ENCODE results near the gene TMEM239.
"Not testable (repeated sequence)": the region's sequence is repeated elsewhere in the genome, so short reads cannot be mapped to it uniquely, and the experiment has no call there.

Gene TMEM239

DNA sequence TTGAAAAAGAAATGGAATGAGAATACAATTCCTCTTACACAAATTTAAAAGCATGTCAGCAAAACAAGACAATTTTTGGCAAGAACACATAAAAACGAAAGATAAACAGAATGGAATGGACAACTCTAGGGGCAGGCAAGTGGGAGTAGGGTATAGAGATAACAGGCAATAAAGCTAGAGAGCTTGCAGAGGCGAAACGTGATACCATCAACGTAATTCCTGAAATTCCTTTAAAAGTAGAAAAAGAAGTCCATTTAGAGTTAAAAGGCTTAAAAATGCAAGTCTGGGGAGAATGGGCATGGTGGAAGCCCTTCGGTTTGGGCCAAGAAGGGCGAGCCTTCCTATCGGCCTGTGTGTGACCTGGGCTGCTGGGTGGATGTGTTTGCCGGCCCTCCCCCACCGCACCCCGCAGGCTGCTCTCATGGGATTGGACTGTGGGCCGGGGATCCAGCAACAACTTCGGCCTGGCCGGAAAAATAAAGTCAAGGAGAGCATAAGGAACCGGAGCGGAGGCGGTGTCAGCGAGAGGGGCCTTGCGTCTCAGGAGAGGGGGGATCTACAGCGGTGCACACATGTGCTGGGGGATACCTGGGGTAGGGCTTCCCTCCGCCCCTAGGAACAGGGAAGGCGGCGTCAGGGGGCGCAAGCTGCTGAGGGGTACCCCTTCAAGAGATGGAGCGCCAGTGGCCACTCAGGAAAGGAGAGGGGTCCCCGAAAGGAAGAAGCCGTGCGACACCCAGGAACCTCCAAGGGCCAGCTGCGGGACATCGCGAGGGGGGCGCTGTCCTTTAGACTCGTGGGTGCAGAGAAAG lies 4.1 kb downstream of the TMEM239 start:
- H3K9me3 ChIP-seq (ENCODE audit: control insufficient read depth in 1 of 2, low read length in 2 of 2): no peaks in the 10 kb centered on the region
- no peak overlapping the region for H3K4me3 ChIP-seq (ENCODE audit: low read depth in 1 of 2, low read length in 2 of 2)
- H3K9ac ChIP-seq (ENCODE audit: low read depth in 1 of 2, low read length in 2 of 2): no peak overlapping the region
- peaks cover 11 to 20% of the 10 kb centered on the region in 2 donors for H3K27me3 ChIP-seq (ENCODE audit: control insufficient read depth in 1 of 2, insufficient read depth in 2 of 2, low read length in 2 of 2)
- H3K27ac ChIP-seq (ENCODE audit: low read depth, low read length): no peak overlapping the region
- H3K36me3 ChIP-seq (ENCODE audit: control insufficient read depth in 1 of 2, insufficient read depth in 2 of 2, low read length in 2 of 2): no peaks in the 10 kb centered on the region
- no peaks in the 10 kb centered on the region for H3K4me1 ChIP-seq (ENCODE audit: control insufficient read depth in 1 of 2, insufficient read depth in 2 of 2, low read length in 2 of 2)

DNA sequence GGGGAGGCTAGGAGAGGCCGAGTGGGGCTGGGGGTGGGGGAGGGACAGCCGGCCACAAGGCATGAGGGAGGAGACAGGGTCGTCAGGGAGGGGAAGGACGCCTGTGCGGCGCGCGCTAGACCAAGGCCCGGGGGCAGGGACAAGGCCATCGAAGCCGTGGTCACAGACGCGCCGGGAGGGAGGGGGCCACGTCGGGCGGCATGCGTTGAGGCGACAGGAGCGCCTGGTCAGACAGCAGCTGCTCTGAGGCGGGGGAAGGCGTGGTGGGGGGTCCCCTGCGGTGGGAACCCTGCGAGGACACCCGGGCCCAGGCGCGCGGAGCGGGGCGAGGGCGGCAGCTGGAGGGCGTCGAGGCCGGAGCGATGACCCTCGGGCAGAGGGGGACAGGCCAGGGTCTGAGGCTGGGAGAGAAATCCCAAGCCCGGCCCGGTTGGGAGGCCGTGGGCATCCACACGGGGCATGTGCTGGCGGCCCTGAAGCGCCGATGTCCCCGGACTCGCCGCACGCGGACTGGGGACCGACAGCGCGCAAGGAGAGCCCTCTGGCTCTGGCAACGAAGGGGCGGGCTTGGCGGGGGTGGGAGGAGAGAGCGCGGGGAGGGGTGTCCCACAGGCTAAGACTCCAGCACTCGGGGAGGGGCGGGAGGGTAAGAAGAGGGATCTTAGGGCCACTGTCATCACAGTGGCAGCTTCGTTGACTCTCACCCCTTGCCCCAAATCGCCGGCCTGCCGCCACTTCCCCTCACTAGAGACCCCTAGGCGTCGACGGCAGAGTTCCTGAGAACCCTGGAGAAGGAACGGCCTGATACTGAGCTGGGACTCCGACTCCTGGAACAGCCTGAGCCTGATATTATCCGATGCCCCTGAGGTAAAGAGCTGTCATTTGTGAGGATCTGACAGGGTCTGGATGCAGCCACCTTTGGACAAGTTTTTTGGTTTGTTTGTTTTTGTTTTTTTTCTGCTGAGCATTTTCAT lies 5.0 kb downstream of the TMEM239 start:
- no peak overlapping the region for H3K9ac ChIP-seq (ENCODE audit: low read depth in 1 of 2, low read length in 2 of 2)
- no peaks in the 10 kb centered on the region for H3K4me1 ChIP-seq (ENCODE audit: control insufficient read depth in 1 of 2, insufficient read depth in 2 of 2, low read length in 2 of 2)
- no peaks in the 10 kb centered on the region for H3K9me3 ChIP-seq (ENCODE audit: control insufficient read depth in 1 of 2, low read length in 2 of 2)
- H3K36me3 ChIP-seq (ENCODE audit: control insufficient read depth in 1 of 2, insufficient read depth in 2 of 2, low read length in 2 of 2): no peaks in the 10 kb centered on the region
- H3K4me3 ChIP-seq (ENCODE audit: low read depth in 1 of 2, low read length in 2 of 2): no peak overlapping the region
- H3K27me3 ChIP-seq (ENCODE audit: control insufficient read depth in 1 of 2, insufficient read depth in 2 of 2, low read length in 2 of 2): peaks cover 16 to 20% of the 10 kb centered on the region in 2 donors
- no peak overlapping the region for H3K27ac ChIP-seq (ENCODE audit: low read depth, low read length)

- Histone ChIP-seq H3K27me3 (ENCODE audit: control insufficient read depth in 1 of 2, insufficient read depth in 2 of 2, low read length in 2 of 2) (peaks cover 18 to 27% of the 10 kb centered on the region in 2 donors), H3K9ac (ENCODE audit: low read depth in 1 of 2, low read length in 2 of 2) (no peak overlapping the region), H3K27ac (ENCODE audit: low read depth, low read length) (no peak overlapping the region), H3K4me3 (ENCODE audit: low read depth in 1 of 2, low read length in 2 of 2) (no peak overlapping the region), H3K36me3 (ENCODE audit: control insufficient read depth in 1 of 2, insufficient read depth in 2 of 2, low read length in 2 of 2) (no peaks in the 10 kb centered on the region), H3K4me1 (ENCODE audit: control insufficient read depth in 1 of 2, insufficient read depth in 2 of 2, low read length in 2 of 2) (no peaks in the 10 kb centered on the region), H3K9me3 (ENCODE audit: control insufficient read depth in 1 of 2, low read length in 2 of 2) (no peaks in the 10 kb centered on the region)
Measured at GRCh38 chr20:2822073-2822472, 5.9 kb downstream of the TMEM239 start.

- peaks cover 16 to 21% of the 10 kb centered on the region in 2 donors for H3K27me3 ChIP-seq (ENCODE audit: control insufficient read depth in 1 of 2, insufficient read depth in 2 of 2, low read length in 2 of 2)
- H3K4me3 ChIP-seq (ENCODE audit: low read depth in 1 of 2, low read length in 2 of 2): no peak overlapping the region
- no peaks in the 10 kb centered on the region for H3K4me1 ChIP-seq (ENCODE audit: control insufficient read depth in 1 of 2, insufficient read depth in 2 of 2, low read length in 2 of 2)
- no peak overlapping the region for H3K27ac ChIP-seq (ENCODE audit: low read depth, low read length)
- no peaks in the 10 kb centered on the region for H3K36me3 ChIP-seq (ENCODE audit: control insufficient read depth in 1 of 2, insufficient read depth in 2 of 2, low read length in 2 of 2)
- H3K9ac ChIP-seq (ENCODE audit: low read depth in 1 of 2, low read length in 2 of 2): no peak overlapping the region
- no peaks in the 10 kb centered on the region for H3K9me3 ChIP-seq (ENCODE audit: control insufficient read depth in 1 of 2, low read length in 2 of 2)
Measured at GRCh38 chr20:2825761-2826160, 9.6 kb downstream of the TMEM239 start.

GRCh38 chr20:2826655-2827054 lies 10.5 kb downstream of the TMEM239 start:
- Histone ChIP-seq H3K36me3 (ENCODE audit: control insufficient read depth in 1 of 2, insufficient read depth in 2 of 2, low read length in 2 of 2) (no peaks in the 10 kb centered on the region), H3K4me1 (ENCODE audit: control insufficient read depth in 1 of 2, insufficient read depth in 2 of 2, low read length in 2 of 2) (no peaks in the 10 kb centered on the region), H3K4me3 (ENCODE audit: low read depth in 1 of 2, low read length in 2 of 2) (no peak overlapping the region), H3K9ac (ENCODE audit: low read depth in 1 of 2, low read length in 2 of 2) (no peak overlapping the region), H3K27ac (ENCODE audit: low read depth, low read length) (no peak overlapping the region), H3K27me3 (ENCODE audit: control insufficient read depth in 1 of 2, insufficient read depth in 2 of 2, low read length in 2 of 2) (peaks cover 12 to 15% of the 10 kb centered on the region in 2 donors), H3K9me3 (ENCODE audit: control insufficient read depth in 1 of 2, low read length in 2 of 2) (no peaks in the 10 kb centered on the region)

- Histone ChIP-seq H3K4me1 (ENCODE audit: control insufficient read depth in 1 of 2, insufficient read depth in 2 of 2, low read length in 2 of 2) (no peaks in the 10 kb centered on the region), H3K9me3 (ENCODE audit: control insufficient read depth in 1 of 2, low read length in 2 of 2) (no peaks in the 10 kb centered on the region), H3K27ac (ENCODE audit: low read depth, low read length) (no peak overlapping the region), H3K36me3 (ENCODE audit: control insufficient read depth in 1 of 2, insufficient read depth in 2 of 2, low read length in 2 of 2) (no peaks in the 10 kb centered on the region), H3K9ac (ENCODE audit: low read depth in 1 of 2, low read length in 2 of 2) (no peak overlapping the region), H3K4me3 (ENCODE audit: low read depth in 1 of 2, low read length in 2 of 2) (no peak overlapping the region), H3K27me3 (ENCODE audit: control insufficient read depth in 1 of 2, insufficient read depth in 2 of 2, low read length in 2 of 2) (peaks cover 10 to 11% of the 10 kb centered on the region in 2 donors)
Measured at GRCh38 chr20:2829376-2829775, 13.2 kb downstream of the TMEM239 start.

DNA sequence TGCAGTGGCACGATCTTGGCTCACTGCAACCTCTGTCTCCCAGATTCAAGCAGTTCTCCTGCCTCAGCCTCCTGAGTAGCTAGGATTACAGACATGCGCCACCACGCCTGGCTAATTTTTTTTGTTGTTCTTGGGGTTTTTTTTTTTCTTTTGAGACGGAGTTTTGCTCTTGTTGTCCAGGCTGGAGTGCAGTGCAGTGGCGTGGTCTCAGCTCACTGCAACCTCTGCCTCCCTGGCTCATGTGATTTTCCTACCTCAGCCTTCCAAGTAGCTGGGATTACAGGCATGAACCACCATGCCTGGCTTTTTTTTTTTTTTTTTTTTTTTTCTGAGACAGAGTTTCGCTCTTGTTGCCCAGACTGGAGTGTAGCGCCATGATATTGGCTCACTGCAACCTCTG lies 15.0 kb downstream of the TMEM239 start:
- H3K4me3 ChIP-seq (ENCODE audit: low read depth in 1 of 2, low read length in 2 of 2); H3K4me1 ChIP-seq (ENCODE audit: control insufficient read depth in 1 of 2, insufficient read depth in 2 of 2, low read length in 2 of 2); H3K9me3 ChIP-seq (ENCODE audit: control insufficient read depth in 1 of 2, low read length in 2 of 2); H3K9ac ChIP-seq (ENCODE audit: low read depth in 1 of 2, low read length in 2 of 2); H3K27ac ChIP-seq (ENCODE audit: low read depth, low read length); H3K36me3 ChIP-seq (ENCODE audit: control insufficient read depth in 1 of 2, insufficient read depth in 2 of 2, low read length in 2 of 2): not testable (repeated sequence)
- H3K27me3 ChIP-seq (ENCODE audit: control insufficient read depth in 1 of 2, insufficient read depth in 2 of 2, low read length in 2 of 2): peaks cover 4 to 11% of the 10 kb centered on the region in 2 donors

GRCh38 chr20:2833761-2834160 lies 17.6 kb downstream of the TMEM239 start:
- Histone ChIP-seq H3K27ac (ENCODE audit: low read depth, low read length) (no peak overlapping the region), H3K27me3 (ENCODE audit: control insufficient read depth in 1 of 2, insufficient read depth in 2 of 2, low read length in 2 of 2) (no peaks in the 10 kb centered on the region)

GRCh38 chr20:2834401-2835110 lies 18.4 kb downstream of the TMEM239 start:
- H3K36me3 ChIP-seq (ENCODE audit: control insufficient read depth in 1 of 2, insufficient read depth in 2 of 2, low read length in 2 of 2): peaks cover 0 to 3% of the 10 kb centered on the region in 2 donors
- no peak overlapping the region for H3K9ac ChIP-seq (ENCODE audit: low read depth in 1 of 2, low read length in 2 of 2)
- no peaks in the 10 kb centered on the region for H3K27me3 ChIP-seq (ENCODE audit: control insufficient read depth in 1 of 2, insufficient read depth in 2 of 2, low read length in 2 of 2)
- H3K4me3 ChIP-seq (ENCODE audit: low read depth in 1 of 2, low read length in 2 of 2): no peak overlapping the region
- peaks cover 3% of the 10 kb centered on the region in 2 donors for H3K4me1 ChIP-seq (ENCODE audit: control insufficient read depth in 1 of 2, insufficient read depth in 2 of 2, low read length in 2 of 2)
- no peaks in the 10 kb centered on the region for H3K9me3 ChIP-seq (ENCODE audit: control insufficient read depth in 1 of 2, low read length in 2 of 2)
- H3K27ac ChIP-seq (ENCODE audit: low read depth, low read length): no peak overlapping the region

More at GRCh38 chr20:2833761-2834160, 17.6 kb downstream of the TMEM239 start:
- Histone ChIP-seq H3K9ac (ENCODE audit: low read depth in 1 of 2, low read length in 2 of 2) (no peak overlapping the region), H3K36me3 (ENCODE audit: control insufficient read depth in 1 of 2, insufficient read depth in 2 of 2, low read length in 2 of 2) (peaks cover 0 to 3% of the 10 kb centered on the region in 2 donors), H3K4me1 (ENCODE audit: control insufficient read depth in 1 of 2, insufficient read depth in 2 of 2, low read length in 2 of 2) (no peaks in the 10 kb centered on the region), H3K4me3 (ENCODE audit: low read depth in 1 of 2, low read length in 2 of 2) (no peak overlapping the region), H3K9me3 (ENCODE audit: control insufficient read depth in 1 of 2, low read length in 2 of 2) (no peaks in the 10 kb centered on the region)
